Measurements from ENCODE around the gene SNAPC1.

Gene SNAPC1

DNA sequence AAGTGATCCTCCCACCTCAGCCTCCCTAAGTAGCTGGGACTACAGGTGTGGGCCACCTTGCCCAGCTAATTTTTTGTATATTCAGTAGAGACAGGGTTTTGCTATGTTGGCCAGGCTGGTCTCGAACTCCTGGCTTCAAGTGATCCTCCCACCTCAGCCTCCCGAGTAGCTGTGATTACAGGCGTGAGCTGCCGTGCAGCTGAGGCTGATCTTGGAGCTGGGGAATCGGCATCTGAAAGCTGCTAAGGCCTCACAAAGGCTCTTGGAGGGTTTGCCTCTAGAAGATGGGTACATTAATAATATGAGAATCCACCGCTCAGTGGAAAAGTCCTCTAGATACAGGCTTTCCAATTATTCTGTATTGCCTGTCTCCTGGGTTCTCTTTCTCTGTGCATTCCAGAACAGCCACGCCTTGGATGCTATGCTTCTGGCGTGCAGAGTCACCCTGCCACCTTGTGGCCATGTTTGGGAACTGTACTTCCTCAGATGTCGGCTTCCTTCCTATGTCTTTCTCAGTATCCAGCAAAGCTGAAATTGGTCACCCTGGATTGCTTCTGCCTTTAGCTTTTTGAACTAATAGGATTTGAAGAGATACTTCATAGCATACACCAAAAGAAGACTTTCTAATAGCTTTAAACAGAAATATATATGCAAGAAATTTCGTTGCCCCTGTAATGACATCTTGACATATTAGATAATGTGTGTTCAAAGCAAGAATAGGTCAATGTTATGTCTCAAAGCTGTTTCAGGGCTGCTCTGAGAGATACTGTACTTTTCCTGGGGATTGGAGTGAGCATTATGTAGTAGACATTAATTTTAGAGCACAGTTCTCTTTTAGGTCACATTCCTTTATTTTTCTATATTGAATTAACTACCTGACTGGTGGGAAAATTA lies 75.4 kb downstream of the SNAPC1 start:
- peak overlapping the region; percentile 51 for H3K9ac ChIP-seq (ENCODE audit: low read length)
- no peak overlapping the region for H2BK12ac ChIP-seq (ENCODE audit: low read length in 2 of 2)
- no peak overlapping the region for H3K27ac ChIP-seq (ENCODE audit: low read length, poor library complexity, severe bottlenecking)
- DNase-seq, result peak; percentile 76
- no peak overlapping the region for H3K18ac ChIP-seq (ENCODE audit: low read depth in 1 of 2, low read length in 2 of 2)
- H2AFZ ChIP-seq (ENCODE audit: low read depth, low read length), result no peak overlapping the region
- no peaks in the 10 kb centered on the region for H3K36me3 ChIP-seq (ENCODE audit: control insufficient read depth in 1 of 2, insufficient read depth in 2 of 2, low read depth in 1 of 2, low read length in 2 of 2)
- no peak overlapping the region for H3K23ac ChIP-seq (ENCODE audit: low read length in 2 of 2)
- H2BK15ac ChIP-seq (ENCODE audit: low read depth, poor library complexity, severe bottlenecking), result no peak overlapping the region
- H2AK5ac ChIP-seq (ENCODE audit: low read length, severe bottlenecking), result no peak overlapping the region
- H3K4ac ChIP-seq (ENCODE audit: low read depth in 1 of 2, low read length in 2 of 2), result no peak overlapping the region
- peaks cover 8% of the 10 kb centered on the region for H3K79me1 ChIP-seq (replicated peaks; ENCODE audit: low read length, poor library complexity, severe bottlenecking)
- H2BK120ac ChIP-seq (ENCODE audit: low read depth, low read length), result no peak overlapping the region
- H3K14ac ChIP-seq (ENCODE audit: low read length in 2 of 2), result no peak overlapping the region
- H4K91ac ChIP-seq (ENCODE audit: low read length), result no peak overlapping the region
- H3K4me2 ChIP-seq (ENCODE audit: low read length, poor library complexity, severe bottlenecking), result no peak overlapping the region
- H3K4me1 ChIP-seq (ENCODE audit: control insufficient read depth, insufficient read depth, low read depth, low read length), result peaks cover 2% of the 10 kb centered on the region
- no peak overlapping the region for H4K8ac ChIP-seq (ENCODE audit: low read length)
- no peak overlapping the region for H2BK5ac ChIP-seq (ENCODE audit: low read depth, low read length, poor library complexity, severe bottlenecking)
- WGBS, result 44% methylated on average over 9 of the region's 10 CpGs
- H3K27me3 ChIP-seq (ENCODE audit: control insufficient read depth in 1 of 2, insufficient read depth in 1 of 2, low read length in 2 of 2), result no peaks in the 10 kb centered on the region
- H3K9me3 ChIP-seq (ENCODE audit: control insufficient read depth, low read length), result no peaks in the 10 kb centered on the region
- no peak overlapping the region for H3K4me3 ChIP-seq (ENCODE audit: insufficient read depth in 1 of 2, low read depth in 1 of 2, low read length in 2 of 2)

DNA sequence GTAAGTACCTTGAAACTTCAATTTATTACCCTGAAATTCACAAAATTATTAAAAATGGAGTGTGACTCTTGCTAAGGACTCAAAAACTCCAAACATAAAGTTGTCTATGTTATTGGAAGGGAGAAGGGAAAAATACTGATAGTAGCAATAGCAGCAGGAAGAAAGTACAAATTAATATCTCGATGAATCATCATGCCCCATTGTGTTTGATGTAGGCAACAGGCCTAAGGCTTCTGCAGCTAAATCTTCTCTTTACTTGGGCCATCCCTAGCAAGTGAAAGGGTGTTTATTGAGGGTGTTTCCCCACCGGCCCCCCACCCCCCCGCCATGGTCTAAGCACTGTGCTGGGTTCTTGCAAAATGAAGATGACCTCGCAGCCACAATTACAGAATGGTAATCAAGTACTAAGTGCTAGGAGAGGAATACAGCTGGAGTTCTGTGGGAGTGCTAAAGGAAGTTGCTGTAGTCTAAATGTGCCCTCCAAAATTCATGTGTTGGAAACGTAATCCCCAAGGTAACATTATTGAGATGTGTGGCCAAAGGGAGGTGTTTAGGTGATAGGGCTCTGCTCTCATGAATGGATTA lies 76.5 kb downstream of the SNAPC1 start:
- Histone ChIP-seq H4K8ac (ENCODE audit: low read length) (no peak overlapping the region), H2AK5ac (ENCODE audit: low read length, severe bottlenecking) (no peak overlapping the region)
- no peak for DNase-seq

DNA sequence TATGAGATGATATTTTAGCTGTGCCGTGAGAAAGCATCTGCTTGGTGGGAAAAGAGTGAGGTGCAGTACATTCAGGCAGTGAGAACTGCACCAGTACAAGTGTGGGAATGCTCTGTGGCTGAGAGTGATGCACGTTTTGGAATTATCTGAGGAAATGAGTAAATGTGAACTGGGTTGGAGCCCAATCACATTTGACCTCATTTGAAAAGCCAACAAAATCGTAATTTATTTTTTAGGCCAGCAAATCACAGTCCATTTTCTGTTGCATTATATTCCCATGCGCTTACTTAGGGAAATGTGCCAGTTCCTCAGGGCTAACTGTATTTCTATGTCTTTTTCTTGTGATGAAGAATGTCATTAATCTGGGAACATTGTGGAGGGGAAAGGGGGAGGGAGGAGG lies 77.3 kb downstream of the SNAPC1 start:
- peak overlapping the region; percentile 67 for H2AK5ac ChIP-seq (ENCODE audit: low read length, severe bottlenecking)
- no peaks in the 10 kb centered on the region for H3K9me3 ChIP-seq (ENCODE audit: control insufficient read depth, low read length)
- H3K4me3 ChIP-seq (ENCODE audit: insufficient read depth in 1 of 2, low read depth in 1 of 2, low read length in 2 of 2), result no peak overlapping the region
- H2BK15ac ChIP-seq (ENCODE audit: low read depth, poor library complexity, severe bottlenecking), result no peak overlapping the region
- H3K14ac ChIP-seq (ENCODE audit: low read length in 2 of 2), result no peak overlapping the region
- no peak overlapping the region for H4K91ac ChIP-seq (ENCODE audit: low read length)
- no peak overlapping the region for H3K9ac ChIP-seq (ENCODE audit: low read length)
- H3K4me1 ChIP-seq (ENCODE audit: control insufficient read depth, insufficient read depth, low read depth, low read length), result peaks cover 2% of the 10 kb centered on the region
- no peak overlapping the region for H2AFZ ChIP-seq (ENCODE audit: low read depth, low read length)
- no peak overlapping the region for H2BK5ac ChIP-seq (ENCODE audit: low read depth, low read length, poor library complexity, severe bottlenecking)
- 71% methylated on average over 4 of the region's 4 CpGs for WGBS
- no peak for DNase-seq
- no peak overlapping the region for H4K8ac ChIP-seq (ENCODE audit: low read length)
- no peak overlapping the region for H3K4ac ChIP-seq (ENCODE audit: low read depth in 1 of 2, low read length in 2 of 2)
- H3K18ac ChIP-seq (ENCODE audit: low read depth in 1 of 2, low read length in 2 of 2), result no peak overlapping the region
- no peak overlapping the region for H3K23ac ChIP-seq (ENCODE audit: low read length in 2 of 2)
- H2BK120ac ChIP-seq (ENCODE audit: low read depth, low read length), result no peak overlapping the region
- H3K79me1 ChIP-seq (replicated peaks; ENCODE audit: low read length, poor library complexity, severe bottlenecking), result peaks cover 8% of the 10 kb centered on the region
- H3K4me2 ChIP-seq (ENCODE audit: low read length, poor library complexity, severe bottlenecking), result no peak overlapping the region
- H3K36me3 ChIP-seq (ENCODE audit: control insufficient read depth in 1 of 2, insufficient read depth in 2 of 2, low read depth in 1 of 2, low read length in 2 of 2), result no peaks in the 10 kb centered on the region
- no peaks in the 10 kb centered on the region for H3K27me3 ChIP-seq (ENCODE audit: control insufficient read depth in 1 of 2, insufficient read depth in 1 of 2, low read length in 2 of 2)
- no peak overlapping the region for H2BK12ac ChIP-seq (ENCODE audit: low read length in 2 of 2)
- no peak overlapping the region for H3K27ac ChIP-seq (ENCODE audit: low read length, poor library complexity, severe bottlenecking)

More for the DNA sequence above, 76.5 kb downstream of the SNAPC1 start:
- Histone ChIP-seq H3K9me3 (ENCODE audit: control insufficient read depth, low read length) (no peaks in the 10 kb centered on the region), H3K4me3 (ENCODE audit: insufficient read depth in 1 of 2, low read depth in 1 of 2, low read length in 2 of 2) (peak overlapping the region in 1 of 2 experiments; percentile 9), H3K23ac (ENCODE audit: low read length in 2 of 2) (no peak overlapping the region), H3K18ac (ENCODE audit: low read depth in 1 of 2, low read length in 2 of 2) (no peak overlapping the region), H3K14ac (ENCODE audit: low read length in 2 of 2) (no peak overlapping the region), H2AFZ (ENCODE audit: low read depth, low read length) (no peak overlapping the region), H2BK5ac (ENCODE audit: low read depth, low read length, poor library complexity, severe bottlenecking) (no peak overlapping the region), H2BK12ac (ENCODE audit: low read length in 2 of 2) (no peak overlapping the region), H3K36me3 (ENCODE audit: control insufficient read depth in 1 of 2, insufficient read depth in 2 of 2, low read depth in 1 of 2, low read length in 2 of 2) (no peaks in the 10 kb centered on the region), H3K4me1 (ENCODE audit: control insufficient read depth, insufficient read depth, low read depth, low read length) (peaks cover 2% of the 10 kb centered on the region), H3K27me3 (ENCODE audit: control insufficient read depth in 1 of 2, insufficient read depth in 1 of 2, low read length in 2 of 2) (no peaks in the 10 kb centered on the region), H3K27ac (ENCODE audit: low read length, poor library complexity, severe bottlenecking) (no peak overlapping the region), H3K79me1 (replicated peaks; ENCODE audit: low read length, poor library complexity, severe bottlenecking) (peaks cover 8% of the 10 kb centered on the region), H3K4ac (ENCODE audit: low read depth in 1 of 2, low read length in 2 of 2) (no peak overlapping the region), H3K9ac (ENCODE audit: low read length) (peak overlapping the region; percentile 51), H2BK15ac (ENCODE audit: low read depth, poor library complexity, severe bottlenecking) (no peak overlapping the region), H3K4me2 (ENCODE audit: low read length, poor library complexity, severe bottlenecking) (no peak overlapping the region), H2BK120ac (ENCODE audit: low read depth, low read length) (no peak overlapping the region), H4K91ac (ENCODE audit: low read length) (no peak overlapping the region)
- WGBS, result 86% methylated on average over 5 of the region's 5 CpGs

DNA sequence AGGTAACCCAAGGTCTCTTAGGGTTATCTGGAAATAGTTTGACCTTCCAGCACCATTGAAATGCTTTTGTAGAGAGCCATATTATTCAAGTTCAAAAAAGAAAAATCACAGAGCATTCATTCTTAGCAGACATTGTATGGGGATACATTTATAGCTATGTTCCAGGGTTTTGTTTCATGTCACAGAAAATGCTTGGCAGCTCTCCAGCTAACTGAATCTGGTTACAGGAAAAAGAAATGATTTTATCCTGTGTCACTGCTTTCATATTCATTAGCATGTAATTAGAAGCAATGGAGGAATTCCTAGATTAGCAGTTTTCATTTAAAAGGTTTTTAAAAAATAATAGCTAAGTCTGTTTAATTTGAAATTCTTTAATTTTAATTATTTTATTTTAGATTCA lies 78.9 kb downstream of the SNAPC1 start:
- H3K23ac ChIP-seq (ENCODE audit: low read length in 2 of 2), result no peak overlapping the region
- H3K36me3 ChIP-seq (ENCODE audit: control insufficient read depth in 1 of 2, insufficient read depth in 2 of 2, low read depth in 1 of 2, low read length in 2 of 2), result no peaks in the 10 kb centered on the region
- H2AFZ ChIP-seq (ENCODE audit: low read depth, low read length), result no peak overlapping the region
- H3K4me1 ChIP-seq (ENCODE audit: control insufficient read depth, insufficient read depth, low read depth, low read length), result peaks cover 2% of the 10 kb centered on the region
- no peak overlapping the region for H2AK5ac ChIP-seq (ENCODE audit: low read length, severe bottlenecking)
- H3K27ac ChIP-seq (ENCODE audit: low read length, poor library complexity, severe bottlenecking), result no peak overlapping the region
- no peak overlapping the region for H3K14ac ChIP-seq (ENCODE audit: low read length in 2 of 2)
- H3K79me1 ChIP-seq (replicated peaks; ENCODE audit: low read length, poor library complexity, severe bottlenecking), result peaks cover 6% of the 10 kb centered on the region
- H3K4me2 ChIP-seq (ENCODE audit: low read length, poor library complexity, severe bottlenecking), result no peak overlapping the region
- DNase-seq, result no peak
- no peak overlapping the region for H3K9ac ChIP-seq (ENCODE audit: low read length)
- no peaks in the 10 kb centered on the region for H3K27me3 ChIP-seq (ENCODE audit: control insufficient read depth in 1 of 2, insufficient read depth in 1 of 2, low read length in 2 of 2)
- H3K18ac ChIP-seq (ENCODE audit: low read depth in 1 of 2, low read length in 2 of 2), result no peak overlapping the region
- peaks cover 7% of the 10 kb centered on the region for H3K9me3 ChIP-seq (ENCODE audit: control insufficient read depth, low read length)
- H2BK15ac ChIP-seq (ENCODE audit: low read depth, poor library complexity, severe bottlenecking), result no peak overlapping the region
- no peak overlapping the region for H4K91ac ChIP-seq (ENCODE audit: low read length)
- H2BK5ac ChIP-seq (ENCODE audit: low read depth, low read length, poor library complexity, severe bottlenecking), result no peak overlapping the region
- H4K8ac ChIP-seq (ENCODE audit: low read length), result no peak overlapping the region
- H3K4ac ChIP-seq (ENCODE audit: low read depth in 1 of 2, low read length in 2 of 2), result no peak overlapping the region
- no peak overlapping the region for H3K4me3 ChIP-seq (ENCODE audit: insufficient read depth in 1 of 2, low read depth in 1 of 2, low read length in 2 of 2)
- H2BK12ac ChIP-seq (ENCODE audit: low read length in 2 of 2), result no peak overlapping the region
- H2BK120ac ChIP-seq (ENCODE audit: low read depth, low read length), result no peak overlapping the region
